Raji (cell line): ENCODE measurements around the gene ADGRV1.

Experiments used
- POLR2A ChIP-seq: IDR thresholded peaks from 2 replicates; pipeline ENCODE4 v1.6.1; 2011; ENCODE audit warnings: low read depth, low read length, control low read depth; ENCODE audit not compliant: insufficient read depth

The ADGRV1 gene

GRCh38 chr5:90613918-90614504 lies 55.4 kb downstream of the ADGRV1 start:
- no peak for TF ChIP-seq POLR2A

- no peak for TF ChIP-seq POLR2A
Measured at GRCh38 chr5:90615355-90615754, 56.8 kb downstream of the ADGRV1 start.

- no peak for TF ChIP-seq POLR2A
Measured at GRCh38 chr5:90618071-90618470, 59.5 kb downstream of the ADGRV1 start.

GRCh38 chr5:90621848-90622247 lies 63.3 kb downstream of the ADGRV1 start:
- TF ChIP-seq POLR2A: no peak

- TF ChIP-seq POLR2A: no peak
Measured at GRCh38 chr5:90626493-90626892, 67.9 kb downstream of the ADGRV1 start.

GRCh38 chr5:90628492-90628891 lies 69.9 kb downstream of the ADGRV1 start:
- no peak for TF ChIP-seq POLR2A

- TF ChIP-seq POLR2A: no peak
Measured at GRCh38 chr5:90632791-90633190, 74.2 kb downstream of the ADGRV1 start.

- TF ChIP-seq POLR2A: no peak
Measured at GRCh38 chr5:90636948-90637347, 78.4 kb downstream of the ADGRV1 start.

- no peak for TF ChIP-seq POLR2A
Measured at GRCh38 chr5:90637731-90638130, 79.1 kb downstream of the ADGRV1 start.

GRCh38 chr5:90638878-90639277 lies 80.3 kb downstream of the ADGRV1 start:
- TF ChIP-seq POLR2A: no peak

- no peak for TF ChIP-seq POLR2A
Measured at GRCh38 chr5:90640484-90641059, 82.0 kb downstream of the ADGRV1 start.

GRCh38 chr5:90641528-90641927 lies 82.9 kb downstream of the ADGRV1 start:
- no peak for TF ChIP-seq POLR2A

- no peak for TF ChIP-seq POLR2A
Measured at GRCh38 chr5:90642706-90643229, 84.2 kb downstream of the ADGRV1 start.

GRCh38 chr5:90644132-90644531 lies 85.5 kb downstream of the ADGRV1 start:
- no peak for TF ChIP-seq POLR2A

GRCh38 chr5:90645024-90645610 lies 86.5 kb downstream of the ADGRV1 start:
- TF ChIP-seq POLR2A: no peak

- TF ChIP-seq POLR2A: no peak
Measured at GRCh38 chr5:90650767-90651166, 92.2 kb downstream of the ADGRV1 start.
